GM23338 (cell line): ENCODE data around the gene FTO. TPM values are rescaled to one million over a fixed set of nuclear protein-coding genes. Genes with fewer than 3 reads are reported as not detected.

Experiments used
- ATAC-seq: fragments of 200-7000 bp; cut with Tn5 transposase; 3 replicates; pipeline ENCODE4 v1.9.1; 2020
- DNase-seq: peaks from one replicate; pipeline ENCODE4 v3.0.0-alpha.2; 2015; ENCODE audit warnings: low spot score
- H2AFZ ChIP-seq: fragments of 200-600 bp; sonication (generic); 2 replicates; pipeline ENCODE4 v1.8.0; 2016; ENCODE audit warnings: antibody characterized with exemption, mild to moderate bottlenecking, moderate library complexity
- H3F3A ChIP-seq: fragments of 200-600 bp; sonication (generic); replicated peaks from 2 replicates; pipeline ENCODE4 v1.8.0; 2017; ENCODE audit warnings: antibody characterized with exemption, mixed run types, low read depth
- H3K27ac ChIP-seq: fragments of 200-600 bp; sonication (generic); 2 replicates; pipeline ENCODE4 v1.6.1; 2016; ENCODE audit warnings: low read depth
- H3K27me3 ChIP-seq: fragments of 200-600 bp; sonication (generic); 2 replicates; pipeline ENCODE4 v1.8.0; 2016; ENCODE audit warnings: mild to moderate bottlenecking, mixed run types, moderate library complexity; ENCODE audit not compliant: insufficient read depth
- H3K36me3 ChIP-seq: fragments of 200-600 bp; sonication (generic); 2 replicates; pipeline ENCODE4 v1.8.0; 2016; ENCODE audit warnings: mild to moderate bottlenecking; ENCODE audit not compliant: insufficient read depth
- H3K4me1 ChIP-seq: fragments of 200-600 bp; sonication (generic); 2 replicates; pipeline ENCODE4 v1.8.0; 2016; ENCODE audit warnings: mild to moderate bottlenecking, moderate library complexity; ENCODE audit not compliant: insufficient read depth
- H3K4me2 ChIP-seq: fragments of 200-600 bp; sonication (generic); 2 replicates; pipeline ENCODE4 v1.7.1; 2017; ENCODE audit warnings: mixed run types
- H3K4me3 ChIP-seq: fragments of 200-600 bp; sonication (generic); 2 replicates; pipeline ENCODE4 v1.6.1; 2016; ENCODE audit warnings: mixed run types
- H3K79me2 ChIP-seq: fragments of 200-600 bp; sonication (generic); replicated peaks from 2 replicates; pipeline ENCODE4 v1.8.0; 2017; ENCODE audit warnings: mild to moderate bottlenecking; ENCODE audit not compliant: insufficient read depth
- H3K9me2 ChIP-seq: fragments of 200-600 bp; sonication (generic); 2 replicates; pipeline ENCODE4 v1.8.0; 2017; ENCODE audit not compliant: insufficient read depth
- H4K20me1 ChIP-seq: fragments of 200-600 bp; sonication (generic); replicated peaks from 2 replicates; pipeline ENCODE4 v1.8.0; 2017; ENCODE audit warnings: mild to moderate bottlenecking; ENCODE audit not compliant: insufficient read depth
- H3K27ac Mint-ChIP-seq: 2 replicates; pipeline ENCODE4 v1.8.0; 2020; ENCODE audit warnings: inconsistent platforms, mild to moderate bottlenecking, moderate library complexity, mixed read lengths
- H3K27me3 Mint-ChIP-seq: 3 replicates; pipeline ENCODE4 v1.8.0; 2022; ENCODE audit warnings: low read depth, mild to moderate bottlenecking, moderate library complexity, mixed read lengths, inconsistent platforms; ENCODE audit not compliant: insufficient read depth, poor library complexity
- H3K36me3 Mint-ChIP-seq: 3 replicates; pipeline ENCODE4 v1.8.0; 2021; ENCODE audit warnings: low read depth, mild to moderate bottlenecking, inconsistent platforms, moderate library complexity, mixed read lengths
- H3K4me1 Mint-ChIP-seq: 3 replicates; pipeline ENCODE4 v1.8.0; 2020; ENCODE audit warnings: mild to moderate bottlenecking, inconsistent platforms, mixed read lengths
- H3K4me3 Mint-ChIP-seq: 3 replicates; pipeline ENCODE4 v1.8.0; 2021; ENCODE audit warnings: moderate library complexity, mild to moderate bottlenecking, inconsistent platforms, mixed read lengths
- H3K9me3 Mint-ChIP-seq: 3 replicates; pipeline ENCODE4 v1.8.0; 2020; ENCODE audit warnings: moderate library complexity, mild to moderate bottlenecking, inconsistent platforms, mixed read lengths
- CREB1 ChIP-seq: fragments of 250-450 bp; sonication (Bioruptor Pico); IDR thresholded peaks from 2 replicates; pipeline ENCODE4 v1.5.0; 2020; ENCODE audit warnings: low read depth, mild to moderate bottlenecking, moderate library complexity
- CTCF ChIP-seq, 2 experiments: fragments of 200-600 bp in 1 of 2; sonication (generic) in 1 of 2; conservative IDR thresholded peaks; 2 replicates each; pipeline versions ENCODE4 v1.5.1 to v1.6.1; 2016 to 2017; ENCODE audit warnings: antibody characterized with exemption in 2 of 2, low read depth in 2 of 2, mild to moderate bottlenecking in 2 of 2, moderate library complexity in 1 of 2
- EZH2 ChIP-seq: fragments of 200-600 bp; sonication (generic); IDR thresholded peaks from one replicate; pipeline ENCODE4 v1.8.0; 2017; ENCODE audit warnings: antibody characterized with exemption, mild to moderate bottlenecking, low read depth; ENCODE audit not compliant: unreplicated experiment
- EZH2phosphoT487 ChIP-seq: fragments of 200-600 bp; sonication (generic); IDR thresholded peaks from one replicate; pipeline ENCODE4 v1.8.1; 2018; ENCODE audit warnings: antibody characterized with exemption; ENCODE audit not compliant: unreplicated experiment
- JUNB ChIP-seq: IDR thresholded peaks from one replicate; pipeline ENCODE4 v1.6.1; 2016; ENCODE audit warnings: antibody characterized with exemption; ENCODE audit not compliant: unreplicated experiment
- NANOG ChIP-seq: IDR thresholded peaks from 2 replicates; pipeline ENCODE4 v1.6.1; 2016; ENCODE audit warnings: antibody characterized with exemption, borderline replicate concordance
- POLR2AphosphoS5 ChIP-seq: IDR thresholded peaks from 2 replicates; pipeline ENCODE4 v1.6.1; 2016; ENCODE audit warnings: antibody characterized with exemption, low read depth
- REST ChIP-seq: IDR thresholded peaks from one replicate; pipeline ENCODE4 v1.6.1; 2018; ENCODE audit warnings: antibody characterized with exemption; ENCODE audit not compliant: unreplicated experiment
- STAT1 ChIP-seq: IDR thresholded peaks from one replicate; pipeline ENCODE4 v1.6.1; 2016; ENCODE audit warnings: antibody characterized with exemption; ENCODE audit not compliant: unreplicated experiment
- polyA plus RNA-seq: library from polyadenylated mRNA; unstranded; fragments of >200 nt; fragmentation: Nextera tagmentation; extraction: Ambion mirVana; gene quantifications from 2 replicates; pipeline ENCODE4 v1.2.1, GENCODE V29; 2016
- total RNA-seq: library from RNA; depleted of rRNA; stranded (reverse); fragments of >200 nt; shearing (Covaris generic); gene quantifications from 2 replicates; pipeline ENCODE4 v1.2.3, GENCODE V29; 2014

FTO gene
- total and polyA plus RNA-seq, 2 experiments from 2014 or later: 17.7 to 69.6 TPM

DNA sequence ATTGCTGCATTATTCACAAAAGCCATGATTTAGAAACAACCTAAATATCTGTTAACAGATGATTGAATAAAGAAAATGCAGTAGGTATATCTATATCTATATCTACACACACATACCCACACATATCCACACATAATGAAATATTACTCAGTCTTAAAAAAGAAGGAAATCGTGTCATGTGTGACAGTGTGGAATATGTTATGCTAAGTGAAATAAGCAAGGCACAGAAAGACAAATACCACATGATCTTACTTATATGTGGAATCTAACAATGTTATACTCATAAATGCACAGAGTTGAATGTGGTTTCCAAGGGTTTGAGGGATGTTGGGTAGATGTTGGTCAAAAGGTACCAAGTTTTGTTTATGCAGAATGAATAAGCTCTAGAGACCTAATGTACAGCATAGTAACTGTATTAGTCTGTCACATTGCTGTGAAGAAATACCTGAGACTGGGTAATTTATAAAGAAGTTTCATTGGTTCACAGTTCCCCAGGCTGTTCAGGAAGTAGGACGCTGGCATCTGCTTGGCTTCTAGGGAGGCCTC lies 156.1 kb downstream of the FTO start (continued):
- TF ChIP-seq REST: no peak
- TF ChIP-seq POLR2AphosphoS5: no peak
- no peak for TF ChIP-seq EZH2
- TF ChIP-seq CTCF (conservative IDR thresholded peaks at IDR 0.05; ENCODE audit: low read depth in 2 of 2): no peak
- no peak for TF ChIP-seq STAT1

- TF ChIP-seq CTCF (conservative IDR thresholded peaks at IDR 0.05; ENCODE audit: low read depth in 2 of 2): no peak
- TF ChIP-seq POLR2AphosphoS5: no peak
- TF ChIP-seq NANOG: no peak
- TF ChIP-seq EZH2phosphoT487: no peak
- TF ChIP-seq REST: no peak
- TF ChIP-seq JUNB: no peak
- no peak for TF ChIP-seq EZH2
- no peak for TF ChIP-seq CREB1 (CRISPR knock-in tag)
- H3K79me2 ChIP-seq: no peaks in the 10 kb centered on the region
- no peaks in the 10 kb centered on the region for H3K27me3 Mint-ChIP-seq
- H3K4me3 Mint-ChIP-seq: no peak overlapping the region
- no peak overlapping the region for H3K4me3 ChIP-seq
- no peak overlapping the region for H3K4me2 ChIP-seq
- H3K4me1 Mint-ChIP-seq: peaks cover 22% of the 10 kb centered on the region
- no peak for DNase-seq
- peak overlapping the region; percentile 60 for H3K27ac Mint-ChIP-seq
- no peak overlapping the region for H2AFZ ChIP-seq
- no peaks in the 10 kb centered on the region for H3K9me3 Mint-ChIP-seq
- H3K27me3 ChIP-seq: no peaks in the 10 kb centered on the region
- H3K36me3 ChIP-seq: no peaks in the 10 kb centered on the region
- no peaks in the 10 kb centered on the region for H3F3A ChIP-seq
- ATAC-seq: no peak
- no peaks in the 10 kb centered on the region for H3K9me2 ChIP-seq
- peaks cover 15% of the 10 kb centered on the region for H3K4me1 ChIP-seq
- H3K36me3 Mint-ChIP-seq: no peaks in the 10 kb centered on the region
- no peak overlapping the region for H3K27ac ChIP-seq
- no peaks in the 10 kb centered on the region for H4K20me1 ChIP-seq
Observed at GRCh38 chr16:53863861-53864260, 159.9 kb downstream of the FTO start.
